NCI-H1436 (cell line): ENCODE data around the gene TWIST2.

Source experiments
- DNase-seq: peaks from one replicate; lab custom pipeline; 2025; lab: John Stamatoyannopoulos, UW

Gene TWIST2

GRCh38 chr2:238890618-238891456 is 43.0 kb downstream of the TWIST2 start:
- no peak for DNase-seq

DNA sequence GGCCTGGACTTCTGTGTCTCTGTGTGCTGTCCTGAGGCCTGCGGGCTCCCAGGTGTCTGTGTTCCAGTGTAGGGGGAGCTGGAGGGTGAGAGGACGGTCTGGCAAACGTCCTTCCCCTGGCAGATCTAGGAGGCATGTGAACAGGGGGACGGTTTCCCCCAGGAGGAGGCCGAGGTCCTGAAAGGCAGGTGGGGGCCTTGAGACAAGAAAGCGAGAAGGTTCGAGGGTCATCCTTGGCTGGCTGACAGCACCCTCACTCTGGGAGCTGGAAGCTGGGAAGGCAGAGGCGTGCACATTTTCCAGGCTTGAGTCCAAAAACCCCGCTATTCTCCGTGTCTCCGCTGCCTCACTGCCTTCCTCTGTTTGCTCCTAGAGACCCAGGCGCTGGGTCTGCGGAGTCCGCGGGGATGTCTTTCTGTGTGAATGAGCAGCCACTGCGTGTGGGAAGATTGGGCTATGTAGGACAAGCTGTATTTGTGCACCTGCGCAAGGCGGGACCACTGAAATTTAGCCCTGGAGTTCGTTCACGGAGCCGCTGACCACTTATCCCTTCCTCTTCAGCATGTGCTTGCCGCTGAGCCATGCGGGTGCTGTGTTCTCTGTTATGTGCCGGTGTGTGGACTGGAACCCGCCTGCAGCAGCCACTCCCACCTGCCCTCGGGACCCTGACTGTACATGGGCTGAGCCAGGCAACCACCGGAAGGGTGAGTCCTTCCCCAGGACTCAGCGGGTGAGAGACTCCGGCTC is 43.7 kb downstream of the TWIST2 start:
- no peak for DNase-seq

GRCh38 chr2:238892204-238892500 is 44.3 kb downstream of the TWIST2 start:
- DNase-seq, result no peak

GRCh38 chr2:238892796-238893195 is 44.9 kb downstream of the TWIST2 start:
- DNase-seq, result no peak

- DNase-seq, result no peak
Measured at GRCh38 chr2:238893349-238894000, 45.6 kb downstream of the TWIST2 start.

DNA sequence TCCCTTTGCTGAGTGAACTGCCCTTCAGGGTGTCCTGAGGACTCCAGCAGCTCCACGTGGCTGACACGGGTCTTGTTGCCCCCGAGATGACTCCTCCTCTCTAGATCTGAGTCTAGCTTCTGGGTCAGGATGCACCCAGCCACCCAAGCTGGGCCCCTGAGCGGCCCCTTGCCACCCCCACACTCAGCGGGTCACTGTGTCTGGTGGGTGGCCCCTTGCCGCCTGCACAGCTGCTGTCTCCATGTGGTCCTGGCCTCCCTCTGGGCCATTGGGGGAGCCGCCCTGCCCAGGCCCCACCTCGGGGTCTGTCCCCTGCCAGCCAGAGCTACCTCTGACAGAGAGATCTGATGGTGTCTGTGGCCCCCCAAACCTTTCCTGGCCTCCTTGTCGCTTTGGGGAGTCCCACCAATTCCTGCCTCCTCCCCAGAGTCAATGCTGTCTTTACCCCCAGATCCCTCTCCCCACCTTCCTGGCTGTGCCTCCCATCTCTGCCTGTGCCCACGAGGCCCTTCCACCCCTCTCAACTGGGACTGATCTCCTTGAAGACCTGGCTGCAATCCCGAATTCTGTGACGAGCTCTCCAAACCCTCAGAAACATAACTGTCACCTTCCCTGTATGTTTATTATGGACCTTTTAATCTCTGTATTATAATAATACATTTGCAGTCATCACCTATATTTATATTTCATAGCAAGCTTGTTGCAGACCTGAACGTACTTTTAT is 46.5 kb downstream of the TWIST2 start:
- DNase-seq, result no peak

DNA sequence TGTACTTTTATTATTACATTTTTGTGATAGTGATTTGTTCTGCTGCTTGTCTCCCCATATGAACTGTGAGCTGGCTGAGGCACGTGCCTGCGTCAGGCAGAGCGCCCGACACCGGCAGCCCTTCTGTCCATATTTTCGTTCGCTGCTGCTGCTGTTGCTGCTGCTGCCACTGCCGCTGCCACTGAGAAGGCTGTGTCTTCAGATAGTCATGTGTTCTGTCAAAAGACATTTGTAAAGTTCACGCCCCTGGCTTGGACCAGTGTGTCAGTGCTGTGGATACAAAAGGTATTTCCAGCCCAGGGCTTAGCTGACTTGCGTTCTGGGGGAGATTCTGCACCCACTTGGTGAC is 47.0 kb downstream of the TWIST2 start:
- no peak for DNase-seq

DNA sequence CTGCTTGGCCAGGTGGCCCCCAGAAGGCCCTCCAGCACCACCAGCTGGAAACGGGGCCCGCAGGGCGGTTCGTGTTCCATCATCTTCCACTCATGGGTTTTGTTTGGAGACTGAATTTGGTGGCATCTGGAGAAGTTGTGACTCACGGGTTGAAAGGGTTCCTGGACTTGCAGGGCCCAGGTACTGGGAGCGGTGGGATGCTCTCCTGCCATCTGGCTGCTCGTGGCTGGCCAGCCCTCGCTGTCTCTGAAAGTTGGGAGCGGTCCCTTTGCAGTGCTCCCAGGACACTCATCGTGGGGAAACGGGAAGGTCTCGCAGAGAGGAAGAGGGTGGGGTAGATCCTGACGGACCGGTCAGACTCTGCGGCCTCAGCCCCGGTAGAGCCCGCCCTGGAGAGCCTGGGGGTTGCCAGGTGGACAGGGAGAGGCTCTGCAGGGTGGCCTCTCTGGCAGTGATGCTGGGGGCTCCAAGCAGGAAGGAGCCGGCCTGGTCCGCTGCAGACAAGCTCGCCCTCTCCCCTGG is 47.5 kb downstream of the TWIST2 start:
- DNase-seq, result no peak

DNA sequence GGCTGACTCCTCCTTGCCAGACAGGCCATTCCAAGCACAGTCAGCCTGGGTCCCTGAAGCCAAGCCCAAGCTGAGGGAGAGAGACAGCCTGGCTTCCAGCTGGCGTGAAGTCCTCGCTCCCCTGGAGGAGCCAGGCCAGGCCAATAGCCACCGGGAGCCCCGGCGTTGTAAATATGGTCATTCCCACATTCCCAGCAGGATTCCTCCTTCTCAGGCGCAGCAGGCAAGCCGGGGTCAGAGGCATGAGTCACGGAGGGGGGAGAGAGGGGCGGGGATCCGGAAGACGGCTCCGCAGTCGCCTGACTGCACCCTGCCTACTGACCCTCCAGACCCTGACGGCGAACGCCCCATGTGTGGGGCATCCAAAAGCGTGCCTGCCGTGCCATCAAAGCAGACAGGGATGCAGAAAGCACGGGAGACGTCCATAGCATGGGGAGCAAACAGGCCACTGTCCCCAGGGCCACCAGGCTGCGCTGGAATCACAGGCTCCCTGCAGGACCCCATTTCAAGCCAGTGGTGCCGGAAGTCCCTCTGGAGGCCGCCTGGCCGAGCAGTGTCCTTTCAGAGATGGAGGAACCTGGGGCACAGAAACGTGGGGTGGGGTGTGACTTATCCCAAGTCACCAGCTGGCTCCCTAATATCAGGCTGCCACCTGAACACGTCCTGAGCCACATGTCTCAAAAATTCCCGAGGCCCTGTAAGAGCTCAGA is 48.2 kb downstream of the TWIST2 start:
- DNase-seq, result no peak

DNA sequence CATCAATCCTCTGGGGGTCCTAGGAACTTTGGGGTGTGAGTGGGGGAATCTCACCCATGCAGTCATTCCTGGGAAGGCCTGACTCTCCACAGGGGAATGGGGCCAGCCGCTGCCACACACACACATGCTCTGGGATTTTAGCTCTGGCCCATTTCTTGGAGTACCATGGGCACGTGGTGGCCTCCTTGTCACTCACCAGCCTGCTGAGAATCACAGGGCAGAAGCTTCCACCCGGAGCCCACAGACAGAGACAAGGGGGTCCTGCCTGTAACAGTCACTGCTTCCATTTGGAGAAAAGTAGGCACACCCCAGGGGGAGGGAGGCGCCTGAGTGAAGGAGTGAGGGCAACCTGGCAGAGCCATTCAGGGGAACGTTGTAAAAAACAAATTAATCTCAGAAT is 48.8 kb downstream of the TWIST2 start:
- no peak for DNase-seq

GRCh38 chr2:238897122-238897880 is 49.4 kb downstream of the TWIST2 start:
- no peak for DNase-seq

DNA sequence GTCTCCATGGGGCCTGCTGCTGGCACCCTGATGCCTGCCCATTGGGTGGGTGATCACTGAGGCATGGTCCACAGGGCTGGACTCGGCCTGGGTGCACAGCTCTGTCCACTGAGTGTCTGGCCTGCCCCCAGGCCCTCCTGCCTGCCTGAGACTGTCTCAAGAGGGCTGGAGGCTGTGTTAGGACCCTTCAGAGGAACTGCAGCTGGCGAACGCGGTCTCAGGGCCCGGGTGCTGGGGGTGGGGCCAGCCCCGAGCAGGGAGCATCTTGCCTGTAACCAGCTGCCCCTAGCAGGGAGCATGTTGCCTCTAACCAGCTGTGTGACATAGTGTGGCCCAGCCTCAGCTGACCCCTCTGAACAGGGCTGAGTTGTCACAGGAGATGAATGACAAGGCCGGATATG is 50.0 kb downstream of the TWIST2 start:
- DNase-seq, result no peak

GRCh38 chr2:238898534-238899281 is 50.8 kb downstream of the TWIST2 start:
- no peak for DNase-seq

DNA sequence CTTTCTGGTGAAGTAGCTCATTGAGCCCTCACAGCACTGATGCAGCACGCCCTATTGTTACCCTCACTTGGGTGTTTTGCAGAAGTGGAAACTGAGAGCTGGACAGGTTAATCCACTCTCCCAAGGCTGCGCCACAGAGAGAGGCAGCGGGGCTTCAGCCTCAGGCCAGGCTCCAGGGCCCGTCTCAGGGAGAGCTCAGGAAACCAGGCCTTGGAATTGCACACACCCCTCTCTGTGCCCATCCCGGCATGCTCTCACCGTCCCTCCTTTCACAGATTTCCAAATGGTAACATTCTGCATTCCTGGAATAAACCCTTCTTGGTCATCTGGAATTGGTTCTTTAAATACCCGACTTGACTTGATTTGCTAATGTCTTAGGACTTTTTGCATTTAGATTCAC is 51.5 kb downstream of the TWIST2 start:
- DNase-seq, result no peak

DNA sequence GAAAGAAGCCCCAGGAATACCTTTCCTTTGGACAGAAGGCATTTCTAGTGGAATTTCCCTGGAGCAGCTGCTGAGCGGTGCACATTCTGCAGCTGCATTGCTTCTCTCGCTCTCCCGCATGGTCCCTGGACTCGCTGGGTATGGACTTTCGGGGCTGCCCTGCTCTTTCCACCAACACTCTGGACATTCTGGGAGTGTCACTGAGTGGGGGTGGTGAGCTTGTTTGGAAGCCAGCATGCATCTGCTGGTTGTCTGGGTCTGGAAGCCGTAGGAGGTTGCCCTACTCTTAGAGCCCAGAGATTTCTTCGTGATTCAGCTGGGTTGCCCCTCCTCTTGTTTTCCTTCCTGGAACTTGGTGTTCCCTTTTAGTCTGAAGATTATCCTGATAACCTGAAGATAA is 52.6 kb downstream of the TWIST2 start:
- no peak for DNase-seq

DNA sequence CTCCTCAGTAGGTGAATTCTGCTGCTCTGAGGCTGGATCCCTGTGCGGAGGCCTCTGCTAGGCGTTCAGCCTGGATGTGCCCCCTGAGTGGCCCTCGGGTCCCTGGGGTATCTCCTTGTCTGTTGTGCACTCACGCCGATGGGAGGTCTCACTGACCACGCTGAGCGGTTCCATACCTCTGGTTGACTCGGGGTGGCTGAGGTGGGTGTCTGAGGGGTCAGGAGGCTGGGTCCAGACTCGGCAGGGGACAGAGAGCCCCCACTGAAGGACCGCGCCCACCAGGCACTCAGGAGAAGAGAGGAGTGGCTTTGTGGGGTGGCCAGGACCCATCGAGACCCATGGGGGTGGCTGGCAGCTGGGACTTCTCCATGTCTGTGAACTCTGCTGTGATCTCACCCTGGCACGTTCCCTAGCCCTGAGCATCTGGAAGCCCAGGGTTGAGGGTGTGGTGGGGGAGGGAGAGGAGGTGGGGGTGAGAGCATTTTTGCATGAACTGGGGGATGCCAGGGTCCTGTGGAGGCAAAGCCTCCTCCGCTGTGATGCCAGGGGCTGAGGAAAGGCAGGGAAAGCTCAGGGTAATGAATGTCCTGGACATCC is 53.7 kb downstream of the TWIST2 start:
- DNase-seq, result no peak

GRCh38 chr2:238902285-238902684 is 54.4 kb downstream of the TWIST2 start:
- no peak for DNase-seq

- DNase-seq, result no peak
Measured at GRCh38 chr2:238903141-238903540, 55.3 kb downstream of the TWIST2 start.

- DNase-seq, result no peak
Measured at GRCh38 chr2:238904177-238904576, 56.3 kb downstream of the TWIST2 start.

DNA sequence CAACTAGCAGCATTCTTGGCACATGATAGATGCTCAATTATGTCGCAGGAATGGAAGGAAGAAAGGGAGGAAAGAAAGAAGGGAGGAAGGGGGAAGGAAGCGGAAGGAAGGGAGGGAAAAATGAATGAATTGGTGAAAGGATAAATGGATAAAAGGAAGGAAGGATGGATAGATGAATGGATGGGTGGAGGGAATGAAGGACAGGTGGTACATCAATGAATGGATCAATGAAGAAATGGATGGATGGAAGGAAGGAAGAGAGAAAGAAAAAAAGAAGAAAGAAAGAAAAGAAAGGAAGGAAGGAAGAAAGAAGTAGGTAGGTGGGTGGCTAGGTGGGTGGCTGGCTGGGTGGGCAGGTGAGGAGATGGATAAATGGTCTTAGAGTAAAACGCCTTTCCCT is 56.8 kb downstream of the TWIST2 start:
- DNase-seq, result no peak
